ENCODE data around the gene SHCBP1L.

The SHCBP1L gene

GRCh38 chr1:182888736-182889531 lies 64.0 kb downstream of the SHCBP1L start:
- DNase-seq, result no peak

DNA sequence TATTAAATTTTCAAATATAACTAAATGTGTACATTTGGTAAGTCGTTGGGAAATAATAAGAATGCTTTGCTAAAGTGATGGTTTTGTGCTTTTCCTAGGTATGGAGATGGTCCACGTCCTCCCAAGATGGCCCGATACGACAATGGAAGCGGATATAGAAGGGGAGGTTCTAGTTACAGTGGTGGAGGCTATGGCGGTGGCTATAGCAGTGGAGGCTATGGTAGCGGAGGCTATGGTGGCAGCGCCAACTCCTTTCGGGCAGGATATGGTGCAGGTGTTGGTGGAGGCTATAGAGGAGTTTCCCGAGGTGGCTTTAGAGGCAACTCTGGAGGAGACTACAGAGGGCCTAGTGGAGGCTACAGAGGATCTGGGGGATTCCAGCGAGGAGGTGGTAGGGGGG lies 66.0 kb downstream of the SHCBP1L start:
- no peak for DNase-seq

DNA sequence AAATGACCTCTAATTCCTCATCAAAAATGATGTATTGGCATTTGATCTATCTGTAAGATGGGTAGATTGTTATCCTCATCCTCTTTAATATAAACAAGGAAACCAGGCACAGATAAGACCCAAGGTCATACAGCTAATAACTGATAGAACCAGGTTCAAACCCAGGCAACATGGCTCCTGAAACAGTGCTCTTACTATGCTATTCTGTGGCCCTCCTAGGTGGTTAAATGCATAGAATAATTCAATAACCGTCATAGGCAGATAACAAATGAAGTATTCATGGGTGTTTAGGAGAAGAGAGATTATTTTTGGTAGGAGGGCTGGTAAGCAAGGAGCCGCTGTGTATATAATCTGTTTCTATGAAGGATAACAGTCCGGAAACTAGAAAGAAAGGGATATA lies 67.4 kb downstream of the SHCBP1L start:
- DNase-seq, result no peak

GRCh38 chr1:182884872-182885271 lies 68.1 kb downstream of the SHCBP1L start:
- DNase-seq, result no peak

DNA sequence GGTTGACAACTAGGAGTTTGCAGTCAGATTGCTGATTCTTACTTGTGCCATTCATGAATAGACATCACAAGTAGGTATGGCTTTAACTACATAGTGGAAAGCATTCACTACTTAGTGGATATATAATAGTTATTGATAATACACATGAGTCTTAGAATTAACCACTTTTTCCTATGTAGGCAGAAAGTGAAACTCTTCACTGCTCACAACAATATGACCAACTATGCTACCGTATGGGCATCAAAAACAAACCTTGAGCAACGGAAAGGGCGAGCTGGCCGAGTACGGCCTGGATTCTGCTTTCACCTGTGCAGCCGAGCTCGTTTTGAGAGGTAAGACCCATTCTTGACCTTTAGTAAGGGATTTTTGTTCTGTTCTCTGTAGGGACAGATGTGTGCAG lies 75.1 kb downstream of the SHCBP1L start:
- DNase-seq, result no peak

DNA sequence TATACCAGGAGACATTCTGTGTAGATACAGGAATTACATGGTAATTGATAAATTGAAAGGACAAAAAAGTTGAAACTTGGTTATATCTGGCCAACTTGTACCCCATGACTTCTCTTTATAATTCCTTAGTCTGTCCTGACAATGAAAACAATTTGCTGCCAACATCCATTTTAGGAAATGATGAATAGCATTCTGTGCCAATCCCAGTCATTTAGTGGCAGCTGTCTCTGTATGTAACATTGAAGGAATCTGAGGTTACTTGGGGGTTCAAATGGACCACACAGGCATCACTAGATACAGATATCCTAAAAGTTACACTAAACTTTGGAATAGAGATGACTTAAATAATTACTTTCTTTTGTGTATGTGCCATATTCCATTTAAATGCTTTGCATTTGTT lies 75.6 kb downstream of the SHCBP1L start:
- no peak for DNase-seq

DNA sequence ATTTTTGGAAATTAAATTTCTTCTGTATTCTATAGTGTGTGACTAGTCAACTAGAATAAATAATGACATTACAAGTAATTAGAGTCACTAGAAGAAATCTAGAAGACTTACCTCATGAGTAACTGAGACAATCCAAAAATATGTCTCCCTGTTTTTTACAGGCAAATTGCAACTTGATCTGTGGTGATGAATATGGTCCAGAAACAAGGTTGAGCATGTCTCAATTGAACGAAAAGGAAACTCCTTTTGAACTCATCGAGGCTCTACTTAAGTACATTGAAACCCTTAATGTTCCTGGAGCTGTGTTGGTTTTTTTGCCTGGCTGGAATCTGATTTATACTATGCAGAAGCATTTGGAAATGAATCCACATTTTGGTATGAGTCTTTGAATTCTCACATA lies 77.1 kb downstream of the SHCBP1L start:
- DNase-seq, result no peak

- no peak for DNase-seq
Measured at GRCh38 chr1:182872881-182873280, 80.1 kb downstream of the SHCBP1L start.

GRCh38 chr1:182869241-182869666 lies 83.7 kb downstream of the SHCBP1L start:
- no peak for DNase-seq

GRCh38 chr1:182867861-182868260 lies 85.1 kb downstream of the SHCBP1L start:
- no peak for DNase-seq

DNA sequence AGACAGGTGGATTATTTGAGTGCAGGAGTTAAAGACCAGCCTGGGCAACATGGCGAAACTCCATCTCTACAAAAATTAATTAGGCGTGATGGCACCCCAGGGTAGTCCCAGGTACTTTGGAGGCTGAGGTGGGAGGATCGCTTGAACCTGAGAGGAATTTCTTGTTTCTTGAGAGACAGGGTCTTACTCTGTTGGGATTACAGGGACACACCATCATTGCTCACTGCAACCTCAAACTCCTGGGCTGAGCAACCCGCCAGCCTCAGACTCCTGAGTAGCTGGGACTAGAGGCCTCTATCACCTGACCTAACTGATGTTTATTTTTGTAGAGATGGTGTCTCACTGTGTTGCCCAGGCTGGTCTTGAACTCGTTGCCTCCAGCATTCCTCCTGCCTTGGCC lies 89.0 kb downstream of the SHCBP1L start:
- DNase-seq, result no peak

DNA sequence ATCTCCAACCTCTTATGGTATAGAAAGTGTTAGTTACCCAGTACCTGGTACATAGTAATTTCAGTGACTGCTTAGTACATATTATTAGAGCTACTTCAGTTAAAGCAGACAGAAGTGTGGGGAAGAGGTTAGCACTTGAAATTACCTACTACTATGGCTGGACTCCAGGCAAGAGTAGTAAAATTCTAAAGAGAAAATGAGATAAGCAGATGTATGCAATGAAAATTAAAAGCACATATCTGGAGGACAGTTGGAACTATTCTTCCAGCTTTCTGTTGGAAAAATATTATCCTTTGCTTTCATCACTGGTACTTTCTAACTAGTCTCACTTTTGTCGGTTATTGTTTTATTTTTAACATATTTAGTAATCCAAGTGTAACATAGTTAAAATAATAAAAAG lies 90.1 kb downstream of the SHCBP1L start:
- DNase-seq, result no peak

DNA sequence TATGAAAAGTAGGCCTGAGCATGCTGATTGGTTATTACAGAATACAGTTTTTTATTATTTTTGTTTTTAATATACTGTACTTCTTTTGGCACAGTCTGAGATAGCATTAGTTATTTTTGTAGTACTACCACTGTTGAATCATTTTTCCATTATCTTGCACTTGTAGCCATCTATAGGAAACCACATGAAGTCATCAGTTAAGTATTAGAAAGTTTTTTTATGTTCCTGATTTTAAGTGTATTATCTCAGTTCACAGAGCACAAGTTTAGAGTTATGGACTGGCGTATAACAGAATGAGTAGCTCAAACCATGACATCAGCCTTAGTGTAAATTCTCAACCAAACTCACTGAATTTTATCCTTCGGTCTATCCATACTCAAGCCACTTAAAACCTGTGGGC lies 91.0 kb downstream of the SHCBP1L start:
- DNase-seq, result no peak

- no peak for DNase-seq
Measured at GRCh38 chr1:182860658-182861057, 92.3 kb downstream of the SHCBP1L start.

DNA sequence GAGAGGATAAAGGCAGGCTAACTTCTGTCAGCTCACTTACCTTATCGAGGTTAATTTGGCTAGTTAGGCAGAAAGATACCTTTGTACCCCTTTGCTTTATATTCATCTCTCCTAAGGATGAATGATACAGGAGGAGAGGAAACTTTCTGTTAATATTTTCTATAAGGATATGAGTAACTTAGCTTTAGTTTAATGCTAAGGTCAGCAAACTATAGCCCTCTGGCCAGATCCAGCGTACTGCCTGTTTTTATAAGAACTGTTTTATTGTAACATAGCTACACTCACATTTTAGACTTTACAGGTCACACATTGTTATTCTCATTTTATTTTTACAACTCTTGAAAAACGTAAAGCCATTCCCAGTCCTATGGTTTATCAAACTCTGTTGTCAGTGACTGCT lies 95.8 kb downstream of the SHCBP1L start:
- no peak for DNase-seq

GRCh38 chr1:182855911-182856310 lies 97.1 kb downstream of the SHCBP1L start:
- DNase-seq, result no peak

GRCh38 chr1:182851825-182852224 lies 101.1 kb downstream of the SHCBP1L start:
- no peak for DNase-seq

- DNase-seq, result no peak
Measured at GRCh38 chr1:182850319-182850718, 102.6 kb downstream of the SHCBP1L start.
